Hindlimb muscle (tissue), 1 donor: Measurements from ENCODE around the gene CTAGE8. TPM values are rescaled to one million over a fixed set of nuclear protein-coding genes. Genes with fewer than 3 reads are reported as not detected.
"Not testable (repeated sequence)": the region's sequence is repeated elsewhere in the genome, so short reads cannot be mapped to it uniquely, and the experiment has no call there.

Source experiments
- DNase-seq: peaks from one replicate; pipeline ENCODE4 v3.0.0-alpha.2; 2013
- polyA plus RNA-seq: library from polyadenylated mRNA; unstranded; fragments of 120-200 nt; gene quantifications from one replicate; pipeline ENCODE4 v1.2.1, GENCODE V29; 2013; ENCODE audit not compliant: insufficient read length

Gene CTAGE8
- polyA plus RNA-seq, 1 donor: 1.4 TPM

DNA sequence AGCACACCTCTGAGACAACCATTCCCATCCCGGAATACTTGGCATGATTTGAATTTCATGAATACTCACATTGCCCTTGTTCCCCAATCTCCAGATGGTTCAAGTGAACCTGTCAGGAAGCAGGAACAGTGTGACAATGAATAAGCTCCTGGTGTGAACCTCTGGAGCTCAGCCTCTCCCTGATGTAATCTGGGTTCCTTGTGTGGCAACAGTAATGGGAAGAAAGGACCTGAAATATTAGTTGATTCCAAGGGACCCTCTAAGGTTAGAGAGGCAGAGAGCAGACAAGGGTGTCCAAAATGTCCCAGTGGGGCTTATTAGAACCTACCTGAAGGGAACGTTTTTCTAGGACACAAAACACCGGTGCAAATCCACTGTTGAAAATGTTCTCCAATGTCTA, 13.0 kb downstream of the CTAGE8 start:
- no peak for DNase-seq

DNA sequence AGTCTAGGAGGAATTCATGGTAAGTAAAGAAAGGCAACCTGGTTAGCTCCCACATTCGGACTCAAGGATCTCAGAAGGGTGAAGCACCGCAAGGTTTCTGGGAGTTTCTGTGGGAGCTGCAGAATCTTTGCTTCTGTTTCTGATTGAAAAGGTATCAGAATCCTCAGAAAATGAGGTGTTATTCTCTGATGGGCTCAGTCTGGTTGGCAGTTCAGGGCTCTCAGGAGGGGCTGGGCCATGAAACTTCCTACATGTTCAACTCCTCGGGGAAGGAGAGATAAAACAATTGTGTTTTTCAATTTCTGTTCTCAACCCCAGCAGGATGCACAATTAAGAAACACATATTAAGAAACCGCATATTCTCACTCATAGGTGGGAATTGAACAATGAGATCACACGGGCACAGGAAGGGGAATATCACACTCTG, 13.6 kb downstream of the CTAGE8 start:
- no peak for DNase-seq

DNA sequence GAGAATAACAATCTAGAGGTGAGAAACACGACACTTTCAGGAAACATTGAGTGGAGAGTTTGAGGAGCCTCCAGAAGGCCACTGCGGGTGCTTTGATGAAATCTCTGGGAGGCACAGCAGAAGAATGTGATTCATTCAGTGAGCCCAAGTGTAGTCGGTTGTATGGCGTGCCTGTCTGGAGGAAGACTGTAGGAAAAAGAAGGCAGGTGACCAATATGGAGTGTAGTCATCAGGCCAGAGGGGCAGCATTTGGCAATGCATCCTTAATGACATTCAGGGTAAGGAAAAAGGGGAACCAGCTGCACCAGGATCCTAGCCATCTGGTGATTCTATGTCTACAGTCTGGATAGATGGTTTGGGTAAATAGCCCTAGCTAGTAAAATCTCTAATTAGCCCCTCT, 16.8 kb downstream of the CTAGE8 start:
- DNase-seq: not testable (repeated sequence)

DNA sequence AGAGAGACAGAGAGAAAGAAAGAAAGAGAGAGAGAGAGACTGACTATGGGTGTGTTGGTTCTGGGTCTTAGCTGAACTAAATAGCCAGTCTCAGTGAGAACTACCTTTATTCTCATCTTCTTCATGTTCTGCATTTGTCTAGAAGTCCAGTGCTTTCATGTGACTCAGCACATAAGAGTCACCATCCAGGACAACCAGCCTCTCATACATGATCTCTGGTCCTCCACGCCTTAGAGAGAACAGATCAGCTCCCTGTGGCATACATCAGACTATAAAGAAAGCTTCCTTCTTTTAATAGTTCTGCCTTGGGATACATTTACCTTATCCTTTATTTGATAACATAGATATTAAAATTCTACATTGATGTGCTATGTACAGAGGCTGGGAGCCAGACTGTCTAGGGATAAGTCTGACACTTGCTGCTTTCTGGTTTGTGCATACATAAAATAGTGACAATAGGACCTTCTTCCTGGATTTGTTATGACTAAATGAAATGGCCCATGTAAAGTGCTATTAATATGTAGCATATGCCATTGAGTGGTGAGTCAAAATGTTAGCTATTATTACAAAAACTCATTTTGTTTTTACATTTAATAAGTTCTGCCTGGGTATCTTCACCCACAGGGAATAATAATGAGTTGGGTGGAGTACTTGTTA, 21.3 kb downstream of the CTAGE8 start:
- not testable (repeated sequence) for DNase-seq

DNA sequence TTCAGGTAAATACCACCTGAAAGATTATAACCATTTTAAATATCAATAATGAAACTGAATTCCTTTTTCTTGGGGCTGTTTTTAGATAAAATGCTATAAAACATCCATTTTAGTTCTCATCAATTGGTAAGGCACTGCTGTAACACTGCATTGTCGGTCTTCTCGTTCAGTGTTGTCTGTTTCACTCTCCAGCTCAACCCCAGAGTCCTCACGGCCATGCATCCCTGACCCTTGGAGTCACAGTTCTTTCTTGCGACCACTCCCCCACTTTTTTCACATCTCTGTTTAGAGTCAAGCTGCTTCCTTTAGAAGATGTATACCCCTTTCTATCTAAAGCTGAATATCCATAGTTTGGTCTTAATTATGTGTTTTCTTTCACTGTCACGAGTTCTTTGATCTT, 22.1 kb downstream of the CTAGE8 start:
- DNase-seq: not testable (repeated sequence)

DNA sequence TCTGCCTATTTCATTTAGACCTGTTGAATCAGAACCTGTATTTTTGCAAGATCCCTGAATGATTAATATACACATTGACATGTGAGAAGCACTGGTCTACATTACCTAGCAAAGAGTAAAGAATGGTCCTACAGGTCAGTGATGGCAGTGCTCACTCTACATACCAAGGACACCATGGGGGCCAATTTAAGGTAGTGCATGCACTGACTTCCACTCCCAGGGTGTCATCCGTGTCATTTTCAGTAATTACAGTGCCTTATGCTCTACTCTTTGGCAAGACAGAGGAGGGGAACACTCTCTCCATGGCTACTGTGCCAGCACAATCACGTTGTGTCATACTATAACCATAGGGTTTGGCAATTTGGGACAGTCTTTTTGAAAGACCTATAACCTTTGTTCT, 23.7 kb downstream of the CTAGE8 start:
- DNase-seq: not testable (repeated sequence)

DNA sequence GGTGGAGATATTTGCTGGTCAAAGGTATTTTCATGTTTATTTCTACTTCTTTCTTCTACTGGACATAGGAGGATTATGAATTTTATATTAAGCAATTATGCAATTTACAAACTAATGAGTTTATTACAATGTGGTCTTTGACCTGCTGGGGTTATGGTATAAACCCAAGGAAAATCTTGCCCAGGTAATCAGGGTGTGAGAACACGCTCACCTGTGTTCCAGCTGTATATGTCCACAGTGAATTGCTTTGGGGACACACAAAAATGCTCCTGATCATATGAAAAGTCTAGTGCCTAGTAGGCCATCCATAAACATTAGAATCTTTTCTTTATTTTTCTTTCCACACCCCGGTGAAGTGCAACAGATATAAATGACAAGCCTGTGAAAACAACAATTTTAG, 29.7 kb downstream of the CTAGE8 start, which contains the start of gene OR2A42:
Gene OR2A42 (minus strand): TSS at position 241 of the 400 bp plus-strand sequence. CDS start 6,762 bp downstream, outside the sequence.
- DNase-seq: not testable (repeated sequence)

DNA sequence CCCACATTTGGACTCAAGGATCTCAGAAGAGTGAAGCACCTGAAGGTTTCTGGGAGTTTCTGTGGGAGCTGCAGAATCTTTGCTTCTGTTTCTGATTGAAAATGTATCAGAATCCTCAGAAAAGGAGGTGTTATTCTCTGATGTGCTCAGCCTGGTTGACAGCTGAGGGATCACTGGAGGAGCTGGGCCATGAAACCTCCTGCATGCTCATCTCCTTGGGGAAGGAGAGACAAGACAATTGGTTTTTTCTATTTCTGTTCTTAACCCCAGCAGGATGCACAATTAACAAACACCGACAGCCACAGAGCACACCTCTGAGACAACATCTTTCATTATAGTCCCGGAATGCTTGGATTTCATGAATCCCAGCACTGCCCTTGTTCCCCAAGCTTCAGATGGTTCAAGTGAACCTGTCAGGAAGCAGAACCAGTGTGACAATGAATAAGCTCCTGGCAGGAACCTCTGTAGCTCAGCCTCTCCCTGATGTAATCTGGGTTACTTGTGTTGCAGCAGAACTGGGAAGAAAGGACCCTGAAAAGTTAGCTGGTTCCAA, 30.5 kb downstream of the CTAGE8 start:
- not testable (repeated sequence) for DNase-seq

DNA sequence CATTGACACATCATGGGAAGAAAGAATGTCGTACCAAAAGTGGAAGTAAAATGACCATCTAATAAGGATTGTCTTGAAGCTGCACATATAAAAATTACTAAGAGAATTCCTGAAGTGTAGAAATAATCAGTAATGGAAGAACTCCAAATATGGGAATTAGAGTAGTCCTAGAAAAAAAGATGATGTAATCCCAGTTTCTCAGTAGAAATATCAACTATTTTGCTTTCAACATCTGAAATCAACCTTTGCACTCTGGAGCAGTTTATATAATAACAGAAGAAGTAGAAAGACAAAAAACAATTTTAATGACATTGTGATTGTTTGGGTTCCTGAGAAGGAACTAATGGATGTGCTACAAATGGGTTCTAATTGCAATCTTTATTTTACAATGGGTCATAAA, 36.0 kb downstream of the CTAGE8 start:
- DNase-seq: not testable (repeated sequence)

DNA sequence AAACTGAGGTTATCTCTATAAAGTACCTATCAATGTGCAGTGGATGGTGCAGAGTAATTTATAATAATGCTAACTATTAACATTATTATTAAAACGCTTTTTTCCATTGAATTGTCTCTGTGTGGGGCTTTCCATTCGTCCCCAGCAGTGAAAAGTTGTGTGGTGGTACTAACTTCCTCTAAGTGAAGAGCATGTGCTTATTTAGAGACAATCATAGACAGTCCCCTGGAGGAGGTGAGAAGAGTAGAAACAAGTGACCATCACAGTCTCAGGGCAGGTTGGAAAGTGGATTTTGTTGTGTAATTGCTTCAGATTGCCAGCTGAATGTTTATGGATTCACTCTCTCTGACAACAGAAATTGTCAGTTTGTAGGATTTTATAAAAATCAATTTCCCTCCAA, 38.1 kb downstream of the CTAGE8 start:
- not testable (repeated sequence) for DNase-seq

DNA sequence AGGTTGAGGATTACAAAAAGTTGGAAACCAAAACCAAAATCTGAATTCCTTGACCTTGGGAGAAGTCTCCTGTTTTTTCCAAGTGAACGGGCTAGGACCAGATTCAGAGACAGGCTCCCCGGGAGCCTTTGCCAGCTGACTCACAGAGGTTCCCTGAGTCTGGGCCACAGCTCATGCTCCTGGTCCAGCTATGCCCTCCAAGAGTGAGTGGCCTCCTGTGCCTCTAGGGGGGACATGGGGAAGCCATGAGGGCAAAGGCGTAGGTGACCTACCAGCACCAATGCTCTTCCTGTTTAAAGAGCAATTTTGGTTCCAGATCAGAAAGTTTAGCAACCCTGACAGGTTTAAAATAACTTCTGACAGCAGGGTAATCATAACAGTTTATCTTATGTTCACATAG, 40.3 kb downstream of the CTAGE8 start:
- not testable (repeated sequence) for DNase-seq

DNA sequence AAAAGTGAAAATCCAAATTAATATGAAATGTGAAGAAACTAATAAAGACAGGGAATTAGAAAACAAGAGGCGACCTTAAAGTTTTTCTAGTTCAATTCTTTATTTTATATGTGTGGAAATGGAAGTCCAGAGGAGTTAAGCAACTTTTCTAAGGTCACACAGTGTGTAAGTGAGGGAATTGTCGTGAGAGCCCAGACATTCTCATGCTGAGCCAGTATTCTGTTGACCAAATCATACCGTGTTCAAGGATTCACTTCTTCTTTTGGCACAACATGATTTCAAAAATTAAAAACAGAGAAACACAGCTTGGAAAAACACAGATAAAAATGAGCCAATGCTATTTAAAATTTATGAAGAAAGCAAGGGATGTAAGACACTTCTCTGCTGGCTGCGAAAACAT, 42.2 kb downstream of the CTAGE8 start:
- DNase-seq: not testable (repeated sequence)

DNA sequence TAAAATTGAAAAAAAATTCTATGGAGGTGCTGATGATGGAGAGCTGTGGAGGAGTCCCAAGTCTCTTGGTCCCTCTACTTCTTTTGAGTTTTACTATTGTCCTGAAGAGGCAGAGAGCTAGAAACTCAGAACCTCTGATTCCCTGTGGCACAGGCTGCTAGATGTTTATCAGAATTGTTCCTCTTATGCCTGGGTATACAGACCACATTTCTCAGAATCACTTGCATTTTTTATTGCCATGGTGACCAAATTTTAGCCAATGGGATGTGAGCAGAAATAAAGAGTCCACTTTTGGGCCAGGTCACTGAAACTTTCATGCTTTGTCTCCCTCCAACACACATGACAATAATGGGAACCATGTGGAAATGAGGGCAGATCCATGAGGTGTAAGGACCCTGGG, 45.4 kb downstream of the CTAGE8 start:
- not testable (repeated sequence) for DNase-seq

DNA sequence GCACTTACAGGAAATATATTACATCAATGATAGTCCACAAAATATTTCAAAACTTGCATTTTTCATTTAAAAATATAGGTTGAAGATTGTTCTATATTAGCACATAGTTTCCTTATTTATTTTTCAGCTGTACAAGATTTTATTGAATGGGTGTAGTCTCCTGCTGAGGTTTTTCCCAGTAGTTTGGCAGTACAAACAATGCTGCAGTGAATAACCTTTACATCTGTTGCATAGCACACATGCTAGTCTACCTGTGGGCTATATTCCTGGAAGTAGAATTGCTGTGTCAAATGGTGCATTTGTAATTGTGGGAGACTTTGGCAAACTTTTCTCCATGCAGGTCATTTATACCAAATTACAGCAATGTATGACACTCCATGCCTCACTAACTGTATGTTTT, 48.6 kb downstream of the CTAGE8 start:
- not testable (repeated sequence) for DNase-seq

DNA sequence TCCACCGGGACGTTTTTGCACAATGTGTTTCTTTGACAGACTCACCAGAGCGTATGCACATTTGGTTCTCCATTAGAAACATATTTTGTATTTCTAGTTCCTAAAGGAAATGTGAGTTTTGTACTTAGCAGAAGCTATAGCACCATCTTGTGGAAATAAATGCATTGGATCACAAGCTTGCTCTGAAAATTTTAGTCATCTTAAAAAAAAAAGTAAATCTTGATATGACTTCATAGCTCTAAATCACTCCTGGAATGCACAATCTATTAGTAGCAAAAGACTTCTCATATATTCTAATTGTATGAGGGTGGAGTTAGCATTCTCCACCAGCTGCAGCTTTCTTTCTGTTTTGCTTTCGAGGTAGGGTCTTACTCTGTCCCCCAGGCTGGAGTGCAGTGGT, 49.9 kb downstream of the CTAGE8 start:
- DNase-seq: not testable (repeated sequence)

DNA sequence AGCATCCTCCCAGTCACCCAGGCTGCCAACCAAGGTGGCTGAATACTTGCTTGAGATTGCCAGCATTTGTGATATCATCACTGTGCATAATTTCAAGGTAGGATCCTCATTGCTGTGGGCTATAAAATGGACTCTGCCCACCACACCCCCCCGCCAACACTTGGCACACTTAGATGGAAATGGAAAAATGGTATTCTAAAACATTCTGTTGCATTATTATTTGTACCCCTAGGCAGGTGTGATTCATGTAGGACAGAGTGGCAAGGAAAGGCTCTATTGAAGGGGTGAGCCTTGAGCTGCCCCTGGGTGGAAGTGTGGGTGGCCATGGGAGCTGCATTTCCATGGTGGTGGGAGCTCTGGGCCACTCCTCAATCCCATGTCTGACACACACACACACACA, 50.5 kb downstream of the CTAGE8 start:
- DNase-seq: not testable (repeated sequence)

DNA sequence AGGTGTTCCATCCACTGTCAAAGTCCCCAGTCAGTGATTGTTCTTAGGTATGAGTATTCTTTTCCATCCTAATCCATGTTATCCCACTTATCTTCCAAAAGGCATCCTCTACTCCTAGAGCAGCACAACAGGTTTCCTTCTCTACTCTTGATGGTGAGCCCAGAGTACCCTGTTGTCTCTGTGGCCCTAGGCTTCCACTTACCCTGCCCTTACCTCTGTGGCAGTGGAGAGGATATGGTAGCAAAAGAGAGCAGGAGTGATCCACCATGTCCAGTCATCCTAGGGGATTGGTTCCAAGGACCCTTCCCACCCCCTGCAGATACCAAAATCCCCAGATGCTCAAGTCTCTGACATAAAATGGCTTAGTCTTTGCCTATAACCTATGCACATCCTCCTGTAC, 51.9 kb downstream of the CTAGE8 start:
- DNase-seq: not testable (repeated sequence)

Other genes with a start within 250 kb of the CTAGE8 start
- not detected for gene OR2A5, start 220.3 kb downstream of the CTAGE8 start, polyA plus RNA-seq
- not detected for gene OR2A25, start 199.5 kb downstream of the CTAGE8 start, polyA plus RNA-seq
- gene OR2A12, start 183.0 kb downstream of the CTAGE8 start, polyA plus RNA-seq: not detected
- gene OR2A2, start 159.7 kb downstream of the CTAGE8 start, polyA plus RNA-seq: not detected
- not detected for gene OR2A14, start 146.1 kb downstream of the CTAGE8 start, polyA plus RNA-seq
- gene CTAGE4, start 85.8 kb downstream of the CTAGE8 start, polyA plus RNA-seq: not detected
- 1.3 TPM for gene ARHGEF35, start 73.5 kb downstream of the CTAGE8 start, polyA plus RNA-seq
- 0.53 TPM for gene OR2A42, start 29.7 kb downstream of the CTAGE8 start, polyA plus RNA-seq
- 1.1 TPM for gene OR2A7, start 4.5 kb downstream of the CTAGE8 start, polyA plus RNA-seq
- 0.19 TPM for gene OR2A1, start 43.1 kb upstream of the CTAGE8 start, polyA plus RNA-seq
- gene ARHGEF5, start 86.1 kb upstream of the CTAGE8 start, polyA plus RNA-seq: 2.7 TPM
- gene NOBOX, start 134.4 kb upstream of the CTAGE8 start, polyA plus RNA-seq: not detected